ENCODE measurements around the gene TBC1D10A.

TBC1D10A gene

GRCh38 chr22:30245985-30246813 lies 80.5 kb downstream of the TBC1D10A start, which contains the start of gene LIF:
LIF (minus strand) TSS chr22:30246759; CDS start chr22:30246695, 64 bp downstream.
- no peak for DNase-seq (ENCODE audit: low read depth)

GRCh38 chr22:30245181-30245984 lies 81.4 kb downstream of the TBC1D10A start:
- no peak for DNase-seq (ENCODE audit: low read depth)

GRCh38 chr22:30244641-30245040 lies 82.1 kb downstream of the TBC1D10A start:
- DNase-seq (ENCODE audit: low read depth), result no peak

GRCh38 chr22:30244066-30244465 lies 82.7 kb downstream of the TBC1D10A start:
- no peak for DNase-seq (ENCODE audit: low read depth)

GRCh38 chr22:30243661-30244060 lies 83.1 kb downstream of the TBC1D10A start:
- DNase-seq (ENCODE audit: low read depth), result no peak

All from fibroblast of the conjunctiva (primary cell).